GM19463 (cell line): Measurements from ENCODE around the gene EYA4.

Experiments used
- ATAC-seq: cut with Tn5 transposase; IDR thresholded peaks from one replicate; pipeline ENCODE4 v1.9.1; 2021; ENCODE audit warnings: mild to moderate bottlenecking, moderate library complexity; ENCODE audit not compliant: unreplicated experiment

Gene EYA4, protein sequence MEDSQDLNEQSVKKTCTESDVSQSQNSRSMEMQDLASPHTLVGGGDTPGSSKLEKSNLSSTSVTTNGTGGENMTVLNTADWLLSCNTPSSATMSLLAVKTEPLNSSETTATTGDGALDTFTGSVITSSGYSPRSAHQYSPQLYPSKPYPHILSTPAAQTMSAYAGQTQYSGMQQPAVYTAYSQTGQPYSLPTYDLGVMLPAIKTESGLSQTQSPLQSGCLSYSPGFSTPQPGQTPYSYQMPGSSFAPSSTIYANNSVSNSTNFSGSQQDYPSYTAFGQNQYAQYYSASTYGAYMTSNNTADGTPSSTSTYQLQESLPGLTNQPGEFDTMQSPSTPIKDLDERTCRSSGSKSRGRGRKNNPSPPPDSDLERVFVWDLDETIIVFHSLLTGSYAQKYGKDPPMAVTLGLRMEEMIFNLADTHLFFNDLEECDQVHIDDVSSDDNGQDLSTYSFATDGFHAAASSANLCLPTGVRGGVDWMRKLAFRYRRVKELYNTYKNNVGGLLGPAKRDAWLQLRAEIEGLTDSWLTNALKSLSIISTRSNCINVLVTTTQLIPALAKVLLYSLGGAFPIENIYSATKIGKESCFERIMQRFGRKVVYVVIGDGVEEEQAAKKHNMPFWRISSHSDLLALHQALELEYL

DNA sequence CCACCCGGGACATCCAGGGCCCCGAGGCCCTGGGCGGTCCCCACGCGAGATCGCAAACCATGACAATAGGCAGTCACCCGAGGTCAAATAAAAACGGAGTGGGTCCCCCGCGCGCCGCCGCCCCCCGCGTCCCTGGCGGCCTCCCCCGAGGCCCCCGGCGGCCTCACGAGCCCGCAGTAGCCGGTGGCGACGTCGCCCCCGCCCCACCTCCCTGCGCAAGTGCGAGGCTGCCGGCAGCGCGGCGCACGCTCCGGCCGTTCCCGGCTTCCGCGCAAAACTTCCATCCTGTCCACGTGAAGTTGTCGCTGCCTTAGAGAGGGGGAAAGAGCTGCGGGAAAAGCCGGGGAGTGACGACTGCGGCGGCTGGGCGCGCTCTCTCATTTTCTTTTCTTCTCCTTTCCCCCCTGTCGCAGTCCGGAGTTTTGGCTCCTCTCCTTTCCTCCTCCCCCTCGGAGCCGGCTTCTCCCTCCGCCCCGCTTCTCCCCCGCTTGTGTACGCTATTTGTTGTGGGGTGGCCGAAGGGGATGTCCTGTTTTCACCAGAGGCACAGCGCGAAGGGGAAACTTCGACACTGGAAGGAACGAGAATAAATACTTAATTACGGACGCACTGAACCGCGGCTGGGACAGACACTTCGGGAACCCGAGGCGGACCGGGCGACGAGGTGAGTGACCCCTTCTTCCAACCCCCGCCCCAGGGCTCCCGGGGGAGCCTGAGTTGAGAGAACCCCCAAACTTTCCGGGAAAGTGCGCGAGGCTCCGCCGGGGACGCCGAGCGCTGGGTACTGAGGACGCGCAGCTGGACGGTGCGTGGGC, at the start of gene EYA4:
EYA4 (plus strand) TSS at position 272 of the 815 bp plus-strand sequence. CDS start 33,424 bp downstream, outside the sequence.
- no peak for ATAC-seq

DNA sequence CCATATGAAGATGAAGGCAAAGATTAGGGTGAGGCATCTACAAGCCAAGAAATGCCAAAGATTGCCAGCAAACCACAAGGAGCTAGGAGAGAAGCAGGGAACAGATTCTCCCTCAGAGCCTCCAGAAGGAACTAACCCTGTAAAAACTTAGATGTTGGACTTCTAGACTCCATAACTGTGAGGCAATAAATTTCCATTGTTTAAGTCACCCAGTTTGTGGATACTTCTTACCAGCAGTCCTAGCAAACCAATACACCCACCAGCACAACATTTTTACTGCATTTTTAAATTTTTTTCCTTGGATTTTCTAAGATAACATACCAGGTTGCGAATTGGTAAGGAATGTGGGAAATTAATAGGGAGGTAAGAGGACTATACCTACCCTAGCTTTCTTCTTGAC, 47.8 kb upstream of the EYA4 start:
- no peak for ATAC-seq

DNA sequence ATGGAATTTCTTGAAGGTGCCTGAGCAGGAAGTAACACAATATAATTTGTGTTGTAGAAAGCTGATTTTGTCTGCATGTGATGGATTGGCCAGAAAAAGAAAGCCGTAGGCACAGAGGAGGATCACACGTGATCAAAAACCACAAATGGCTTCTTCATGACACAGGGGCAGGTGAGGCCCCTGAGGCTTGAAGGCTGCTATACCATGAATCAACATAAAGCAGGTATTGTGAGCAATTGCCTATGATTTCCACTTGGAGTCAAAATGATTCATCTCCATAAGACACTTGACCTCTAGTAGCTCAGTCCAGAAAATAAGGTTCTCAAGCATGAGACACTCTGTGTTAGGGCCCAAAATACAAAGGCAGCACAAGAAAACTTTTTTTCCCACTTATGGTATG, 42.4 kb upstream of the EYA4 start:
- ATAC-seq = no peak

DNA sequence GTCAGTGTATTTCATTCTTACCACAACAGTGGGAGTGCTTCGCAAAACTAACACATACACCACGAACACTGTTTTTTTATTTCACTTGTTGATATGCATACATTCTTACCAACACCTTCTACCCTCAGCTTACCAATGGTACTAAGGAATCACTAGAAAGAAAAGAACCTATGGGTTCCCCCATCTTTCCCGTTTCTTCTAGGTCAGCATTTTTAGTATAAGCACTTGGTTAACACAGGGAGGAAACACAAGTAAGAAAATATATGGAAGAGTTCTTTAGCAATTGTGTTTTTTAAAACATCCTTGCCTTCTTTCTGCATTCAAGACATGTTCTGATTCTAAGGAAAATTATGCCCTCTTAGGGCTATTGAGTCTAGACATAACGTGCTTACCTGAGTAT, 39.9 kb upstream of the EYA4 start:
- ATAC-seq = no peak

DNA sequence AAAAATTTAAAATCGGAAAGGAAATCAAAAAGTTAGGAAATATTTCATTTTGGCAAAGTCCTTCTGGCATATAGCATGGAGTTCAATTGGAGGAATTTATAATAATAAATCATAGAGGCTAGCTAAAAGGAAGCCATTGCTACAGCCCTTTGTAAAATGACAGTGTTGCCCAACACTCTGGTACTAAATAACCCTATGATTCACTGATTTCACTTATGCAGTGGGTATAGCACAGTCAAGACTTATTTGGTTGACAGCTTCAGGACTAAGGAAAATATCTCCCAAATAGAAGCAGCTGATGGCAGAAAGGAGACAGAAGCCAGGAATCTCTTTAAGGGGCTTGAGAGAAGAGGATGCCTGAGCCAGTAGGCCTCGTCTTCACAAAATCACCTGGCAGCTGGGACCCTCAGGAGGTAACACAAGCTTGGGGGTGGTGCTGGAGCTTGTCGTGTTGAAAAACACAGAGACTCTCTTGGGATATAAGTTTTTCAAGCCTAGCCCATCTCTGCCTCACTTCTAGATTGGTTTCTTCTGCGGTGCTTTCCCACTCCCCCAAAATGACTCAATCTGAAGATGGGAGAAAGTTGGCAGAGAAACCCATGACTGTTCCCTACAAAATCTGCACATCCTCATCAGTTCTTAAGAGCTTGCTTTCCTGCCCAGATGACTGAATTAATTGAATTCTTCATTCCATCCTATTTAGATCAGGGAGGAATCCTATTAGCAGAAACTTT, 38.4 kb upstream of the EYA4 start:
- peak; percentile 48 for ATAC-seq

DNA sequence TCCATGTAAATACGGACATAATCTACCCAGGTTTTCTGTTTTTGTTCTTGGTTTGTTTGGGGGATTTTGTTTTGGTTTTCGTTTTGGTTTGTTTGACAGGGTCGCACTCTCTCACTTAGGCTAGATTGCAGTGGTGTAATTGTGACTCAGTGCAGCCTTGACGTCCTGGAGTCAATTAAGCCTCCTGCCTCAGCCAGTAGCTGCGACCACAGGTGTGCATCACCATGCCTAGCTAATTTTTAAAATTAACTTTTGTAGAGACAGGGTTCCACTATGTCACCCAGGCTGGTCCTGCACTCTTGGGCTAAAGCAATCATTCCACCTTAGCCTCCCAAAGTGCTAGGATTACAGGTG, 37.8 kb upstream of the EYA4 start:
- peak; percentile 59 for ATAC-seq

DNA sequence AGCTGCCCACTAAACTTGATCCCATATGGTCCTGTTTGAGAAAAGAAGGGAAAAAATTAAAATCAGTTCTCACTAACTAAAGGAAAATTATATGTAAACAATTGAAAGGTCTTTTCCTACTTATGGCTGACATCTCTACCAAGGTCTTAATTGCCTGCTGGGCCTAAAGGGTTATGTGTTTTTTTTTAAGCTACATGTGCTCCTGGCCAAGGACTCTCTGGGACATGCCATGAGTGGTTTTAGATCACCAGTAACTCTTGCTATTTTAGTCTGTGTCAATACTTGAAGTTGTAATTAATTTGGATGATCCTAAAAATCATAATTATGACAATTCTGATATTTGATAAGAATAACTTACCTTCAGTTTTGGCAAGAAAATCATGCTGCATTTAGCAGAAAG, 35.9 kb upstream of the EYA4 start:
- no peak for ATAC-seq

DNA sequence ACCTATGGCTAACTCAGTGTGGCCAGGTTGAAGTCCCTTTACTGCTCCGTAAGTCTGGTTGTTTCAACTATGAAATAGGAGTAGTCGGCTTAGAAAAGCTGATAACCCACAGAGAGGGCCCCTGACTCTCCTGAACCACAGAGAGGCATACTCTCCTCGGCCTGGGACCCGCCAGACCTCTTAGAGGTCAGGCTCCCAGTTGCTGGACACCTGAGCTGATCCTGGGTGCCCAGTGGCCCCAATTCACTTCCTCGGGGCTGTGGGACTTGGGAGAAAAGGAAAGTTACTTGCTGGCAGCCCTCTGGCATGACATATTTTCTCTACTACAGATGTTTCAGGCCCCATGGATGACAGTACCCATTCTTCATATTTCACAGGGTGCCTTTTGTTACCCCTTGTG, 34.2 kb upstream of the EYA4 start:
- ATAC-seq = no peak

DNA sequence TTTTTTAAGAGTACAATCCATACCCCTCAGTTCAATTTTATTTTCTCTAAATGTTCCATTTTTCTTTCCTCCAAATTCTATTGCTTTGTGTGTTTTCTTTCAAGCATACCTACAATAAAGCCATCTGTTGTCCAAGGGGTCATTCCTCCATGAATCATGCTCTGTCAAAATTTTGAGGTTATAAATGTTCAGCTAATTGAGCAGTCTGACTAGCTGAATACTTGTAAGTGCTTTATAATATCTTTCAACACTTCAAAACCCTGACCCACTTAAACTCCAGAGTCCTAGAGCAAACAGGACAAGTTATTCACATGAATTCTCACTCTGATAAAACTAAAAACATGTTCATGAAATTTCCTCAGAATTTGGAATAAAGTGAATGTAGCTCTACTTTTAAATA, 33.4 kb upstream of the EYA4 start:
- ATAC-seq = no peak

DNA sequence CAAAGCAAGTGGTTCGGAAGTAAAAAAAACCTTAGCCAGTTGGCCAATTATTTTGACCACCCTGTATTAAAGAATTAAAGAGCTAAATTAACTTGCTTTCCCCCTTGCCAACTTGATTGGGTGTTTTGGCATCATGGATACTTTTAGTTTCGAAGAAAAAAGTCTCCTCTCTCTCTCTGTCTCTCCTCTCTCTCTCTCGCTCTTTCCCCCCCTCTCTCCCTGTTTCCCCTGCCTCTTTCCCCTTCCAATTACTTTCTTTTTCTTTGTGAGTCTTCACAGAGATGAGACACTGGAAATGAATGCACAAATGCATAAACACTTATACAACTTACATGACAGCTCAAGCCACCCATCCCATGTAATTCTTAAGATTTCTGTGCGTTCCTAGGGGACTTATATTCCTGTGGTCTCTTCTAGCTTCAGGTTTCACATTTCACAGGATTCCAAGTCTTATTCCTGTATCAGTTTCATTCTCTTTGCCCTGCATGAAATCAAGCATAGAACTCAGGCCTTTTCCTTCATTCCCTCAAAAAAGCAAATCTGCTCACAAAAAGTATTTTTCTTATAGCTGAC, 32.9 kb upstream of the EYA4 start:
- ATAC-seq = no peak

DNA sequence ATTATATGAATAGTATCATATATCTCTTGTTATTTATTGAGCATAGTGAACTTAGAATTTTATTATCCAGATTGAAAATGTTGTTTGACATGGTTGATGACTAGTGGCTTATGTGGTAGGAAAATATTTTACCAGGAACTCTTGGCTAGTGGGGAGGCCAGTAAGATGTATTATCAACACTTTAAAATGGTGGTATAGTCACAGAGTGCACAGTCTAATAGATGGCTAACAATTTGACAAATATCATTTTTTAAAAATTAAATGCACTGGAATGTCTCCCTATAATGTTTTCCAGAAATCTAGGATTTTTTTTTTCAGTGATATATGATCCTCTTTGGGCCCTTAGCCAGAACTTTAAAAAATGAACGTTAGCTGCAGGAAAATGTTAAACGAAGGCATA, 26.9 kb upstream of the EYA4 start:
- ATAC-seq = no peak

DNA sequence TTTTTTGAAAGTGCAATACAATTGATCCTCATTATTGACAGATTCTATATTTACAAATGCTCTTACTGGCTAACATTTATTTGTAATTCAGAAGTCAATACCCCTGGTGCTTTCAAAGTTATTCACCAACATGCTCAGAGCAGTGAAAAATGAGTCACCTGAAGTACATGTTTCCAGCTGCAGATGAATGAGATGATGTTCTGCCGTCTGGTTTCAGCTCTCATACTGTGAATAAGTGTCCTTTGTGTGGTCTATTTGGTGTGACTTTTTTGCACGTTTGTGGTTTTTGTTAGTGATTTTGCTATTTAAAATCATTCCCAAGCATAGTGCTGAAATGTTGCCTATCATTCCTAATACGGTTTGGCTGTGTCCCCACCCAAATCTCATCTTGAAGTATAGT, 22.3 kb upstream of the EYA4 start:
- ATAC-seq = no peak

DNA sequence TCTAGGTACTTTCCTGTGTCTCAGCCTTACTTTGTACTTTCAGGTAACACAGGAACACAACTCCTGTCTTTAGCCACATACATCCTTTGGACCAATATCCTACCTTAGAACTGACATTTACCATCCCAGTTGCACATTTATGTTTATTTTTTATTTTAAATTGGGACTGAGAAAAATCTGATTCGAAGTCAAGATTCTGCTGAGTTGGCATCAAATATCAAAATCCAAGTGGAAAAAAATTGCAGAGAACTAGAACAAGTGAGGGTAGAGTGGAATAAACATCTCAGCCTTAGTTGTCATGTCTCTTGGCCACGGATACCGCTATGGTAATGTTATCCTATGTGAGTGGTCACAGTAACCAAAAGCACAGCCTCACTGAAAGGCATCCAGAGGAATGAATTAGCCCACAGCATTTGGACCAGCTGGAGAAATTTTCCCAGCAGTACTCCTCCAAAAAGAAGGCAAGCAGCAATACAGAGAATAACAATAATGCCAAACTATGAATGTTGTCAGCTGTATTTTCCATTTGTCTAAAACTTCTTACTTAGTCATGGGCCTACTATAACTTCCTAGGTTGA, 17.6 kb upstream of the EYA4 start:
- no peak for ATAC-seq

DNA sequence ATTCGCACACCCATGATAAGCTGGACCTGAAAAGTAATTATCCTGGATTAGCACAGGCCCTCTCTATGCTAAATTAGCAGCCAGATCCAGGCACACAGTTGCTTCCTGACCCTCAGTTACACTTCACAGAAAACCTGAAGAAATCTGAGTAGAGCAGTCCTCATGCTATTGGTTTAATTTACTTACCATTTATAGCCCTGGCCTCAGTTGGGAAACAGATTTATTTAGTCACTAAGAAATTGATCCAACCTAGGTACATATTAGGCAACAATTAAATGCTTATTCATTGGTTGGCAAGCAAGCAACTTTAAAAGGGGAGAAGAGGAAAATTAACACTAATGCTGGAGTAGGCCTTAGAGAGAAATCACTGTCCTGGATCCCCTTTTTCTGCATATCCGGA, 15.6 kb upstream of the EYA4 start:
- no peak for ATAC-seq

DNA sequence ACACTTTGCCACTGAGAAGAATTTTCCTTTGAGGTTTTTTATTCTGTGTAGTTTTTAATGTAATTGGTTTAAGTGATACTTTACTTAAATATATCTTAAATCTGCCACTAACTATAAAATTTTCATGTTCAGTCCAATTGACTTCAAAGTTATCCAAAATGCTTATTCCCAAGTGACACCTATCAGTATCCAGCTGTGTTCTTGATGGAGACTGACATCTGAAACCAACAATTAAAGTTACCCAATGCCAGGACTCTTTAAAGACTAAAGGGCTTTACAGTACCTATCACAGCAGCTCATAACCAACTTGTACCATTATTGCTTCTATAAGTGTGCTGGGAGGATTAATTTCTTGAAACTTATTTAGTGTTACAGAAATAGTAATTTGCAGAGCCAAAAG, 13.8 kb upstream of the EYA4 start:
- ATAC-seq = no peak

DNA sequence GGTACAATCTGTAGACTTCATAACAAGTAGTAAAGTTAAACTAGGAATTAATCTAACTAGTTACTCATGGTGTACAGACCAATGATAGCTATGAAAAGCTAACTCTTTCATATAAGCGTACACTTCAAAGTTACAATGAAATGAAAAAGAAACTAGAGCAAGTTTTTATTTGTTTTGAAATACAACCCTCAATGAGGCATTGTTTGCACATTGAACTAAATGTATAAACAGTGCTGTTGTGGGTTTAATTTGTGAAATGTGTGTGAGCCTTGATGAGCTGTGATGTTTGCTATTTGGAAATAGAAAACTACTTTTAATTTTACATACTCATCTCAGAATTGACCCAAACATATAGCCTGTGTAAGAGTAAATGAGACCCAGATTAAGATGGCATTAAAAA, 11.1 kb upstream of the EYA4 start:
- no peak for ATAC-seq

DNA sequence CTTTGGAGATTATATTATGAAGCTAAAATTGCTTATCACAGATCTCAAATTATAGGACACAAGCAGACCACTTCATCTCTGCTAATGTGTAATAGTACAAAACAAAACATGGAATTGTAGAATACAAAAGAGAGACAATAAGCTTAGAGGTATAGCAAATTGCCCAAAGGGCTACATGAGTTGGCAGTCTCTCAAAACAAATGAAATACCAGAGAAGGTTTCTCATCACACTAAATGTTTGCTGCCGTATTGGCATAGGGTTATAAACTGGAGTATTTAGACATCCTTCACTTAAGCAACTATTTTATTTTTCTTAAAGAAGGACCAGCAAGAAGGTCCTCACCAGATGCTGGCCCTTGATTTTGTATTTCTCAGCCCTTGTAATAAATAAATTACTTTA, 5.9 kb upstream of the EYA4 start:
- no peak for ATAC-seq

DNA sequence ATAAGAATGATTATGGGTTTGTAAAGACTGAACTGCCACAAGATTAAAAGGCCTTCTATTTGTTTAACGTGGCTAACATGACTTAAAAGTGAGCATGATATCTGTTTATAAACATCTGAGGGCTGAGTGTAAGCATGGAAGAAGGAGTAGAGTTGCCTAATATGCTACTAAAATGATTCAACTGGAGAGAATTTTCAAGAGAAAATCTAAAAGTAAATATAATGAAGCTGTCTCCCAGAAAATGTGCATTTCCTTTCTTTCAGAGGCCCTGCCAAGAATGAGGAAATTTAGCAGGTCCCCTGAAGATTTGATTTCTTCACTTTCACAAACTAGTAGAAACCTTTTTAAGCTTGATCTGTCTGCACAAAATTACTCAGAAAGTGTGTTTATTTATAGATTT, 4.2 kb upstream of the EYA4 start:
- no peak for ATAC-seq

DNA sequence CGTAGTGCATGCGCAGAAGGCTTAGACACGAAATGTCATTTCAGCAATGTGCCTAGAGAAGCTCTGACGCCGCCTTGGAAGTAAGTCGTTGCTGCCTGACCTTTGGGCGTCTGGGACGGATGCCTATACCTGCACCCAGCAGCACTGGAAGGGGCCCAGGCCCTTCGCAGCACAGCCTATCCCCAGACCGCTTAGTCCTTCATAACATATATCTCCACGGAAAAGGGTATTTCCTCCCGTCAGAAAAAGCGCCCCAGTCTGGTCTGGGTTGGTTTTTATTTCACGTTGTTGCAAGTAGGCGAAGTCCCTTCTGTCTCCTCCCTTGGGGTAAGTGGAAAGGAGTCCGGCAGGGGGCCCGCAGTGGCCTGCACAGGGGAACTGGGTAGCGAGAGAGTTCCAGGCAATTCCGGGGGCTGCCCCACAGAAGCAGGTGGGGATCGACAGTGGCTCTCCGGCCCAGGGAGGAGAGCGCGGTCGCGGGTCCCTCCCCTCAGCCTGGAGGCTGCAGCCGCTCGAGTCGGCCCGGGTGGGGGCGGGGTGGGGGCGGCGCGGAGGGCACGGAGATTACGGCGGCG, 559 bp upstream of the EYA4 start:
- no peak for ATAC-seq
